ENCODE measurements around the gene LASP1. TPM values are rescaled to one million over a fixed set of nuclear protein-coding genes. Genes with fewer than 3 reads are reported as not detected.

Gene LASP1
- total and polyA plus RNA-seq, 9 donors: 40.9 to 138 (median 95.0) TPM

DNA sequence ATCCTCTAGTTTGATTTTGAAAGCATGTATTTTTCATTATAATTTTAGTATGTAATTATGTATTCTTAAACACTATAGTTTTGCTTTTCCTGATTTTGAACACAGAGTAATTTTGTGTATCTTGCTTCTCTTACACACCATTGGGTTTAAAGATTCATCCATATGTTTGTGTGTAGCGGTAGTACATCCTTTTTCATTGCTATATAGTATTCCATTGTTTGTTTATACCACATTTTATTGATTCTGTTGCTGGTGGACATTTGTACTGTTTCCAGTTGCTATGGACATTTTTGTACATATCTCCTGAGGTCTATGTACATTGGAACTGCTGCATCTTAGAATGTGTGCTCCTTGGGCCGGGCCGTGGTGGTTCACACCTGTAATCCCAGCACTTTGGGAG lies 35.0 kb downstream of the LASP1 start:
- WGBS, 3 donors: 95 to 96% (median 95%) methylated on average over 3 of the region's 3 CpGs
- Histone ChIP-seq H3K27ac (no peak overlapping the region), H3K27me3 (no peaks in the 10 kb centered on the region), H3K9me3 (no peaks in the 10 kb centered on the region), H3K4me1 (ENCODE audit: insufficient read depth) (peaks cover 17% of the 10 kb centered on the region), H3K36me3 (no peaks in the 10 kb centered on the region), H3K4me3 (no peak overlapping the region)
- TF ChIP-seq POLR2A (IDR thresholded peaks at IDR 0.05) (no peak), EP300 (IDR thresholded peaks at IDR 0.05) (no peak)
- TF ChIP-seq, protein P1, sequence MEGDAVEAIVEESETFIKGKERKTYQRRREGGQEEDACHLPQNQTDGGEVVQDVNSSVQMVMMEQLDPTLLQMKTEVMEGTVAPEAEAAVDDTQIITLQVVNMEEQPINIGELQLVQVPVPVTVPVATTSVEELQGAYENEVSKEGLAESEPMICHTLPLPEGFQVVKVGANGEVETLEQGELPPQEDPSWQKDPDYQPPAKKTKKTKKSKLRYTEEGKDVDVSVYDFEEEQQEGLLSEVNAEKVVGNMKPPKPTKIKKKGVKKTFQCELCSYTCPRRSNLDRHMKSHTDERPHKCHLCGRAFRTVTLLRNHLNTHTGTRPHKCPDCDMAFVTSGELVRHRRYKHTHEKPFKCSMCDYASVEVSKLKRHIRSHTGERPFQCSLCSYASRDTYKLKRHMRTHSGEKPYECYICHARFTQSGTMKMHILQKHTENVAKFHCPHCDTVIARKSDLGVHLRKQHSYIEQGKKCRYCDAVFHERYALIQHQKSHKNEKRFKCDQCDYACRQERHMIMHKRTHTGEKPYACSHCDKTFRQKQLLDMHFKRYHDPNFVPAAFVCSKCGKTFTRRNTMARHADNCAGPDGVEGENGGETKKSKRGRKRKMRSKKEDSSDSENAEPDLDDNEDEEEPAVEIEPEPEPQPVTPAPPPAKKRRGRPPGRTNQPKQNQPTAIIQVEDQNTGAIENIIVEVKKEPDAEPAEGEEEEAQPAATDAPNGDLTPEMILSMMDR (IDR thresholded peaks at IDR 0.05): no peak
- intact Hi-C loops (cut with DNase I): no loop called here
- no peak for DNase-seq

DNA sequence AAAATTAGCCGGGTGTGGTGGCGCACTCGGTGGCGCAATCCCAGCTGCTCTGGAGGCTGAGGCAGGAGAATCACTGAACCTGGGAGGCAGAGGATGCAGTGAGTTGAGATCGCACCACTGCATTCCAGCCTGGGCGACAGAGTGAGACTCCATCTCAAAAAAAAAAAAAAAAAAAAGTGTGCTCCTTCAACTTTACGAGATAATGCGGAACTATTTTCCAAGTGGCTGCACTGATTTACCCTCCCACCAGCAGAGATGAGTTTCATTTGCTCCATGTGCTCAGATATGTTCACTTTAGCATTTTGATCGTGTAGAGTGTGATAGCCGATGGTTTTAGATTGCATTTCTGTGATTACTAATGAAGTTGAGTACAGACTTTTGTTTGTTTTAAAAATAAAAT lies 35.5 kb downstream of the LASP1 start:
- H3K36me3 ChIP-seq: no peaks in the 10 kb centered on the region

DNA sequence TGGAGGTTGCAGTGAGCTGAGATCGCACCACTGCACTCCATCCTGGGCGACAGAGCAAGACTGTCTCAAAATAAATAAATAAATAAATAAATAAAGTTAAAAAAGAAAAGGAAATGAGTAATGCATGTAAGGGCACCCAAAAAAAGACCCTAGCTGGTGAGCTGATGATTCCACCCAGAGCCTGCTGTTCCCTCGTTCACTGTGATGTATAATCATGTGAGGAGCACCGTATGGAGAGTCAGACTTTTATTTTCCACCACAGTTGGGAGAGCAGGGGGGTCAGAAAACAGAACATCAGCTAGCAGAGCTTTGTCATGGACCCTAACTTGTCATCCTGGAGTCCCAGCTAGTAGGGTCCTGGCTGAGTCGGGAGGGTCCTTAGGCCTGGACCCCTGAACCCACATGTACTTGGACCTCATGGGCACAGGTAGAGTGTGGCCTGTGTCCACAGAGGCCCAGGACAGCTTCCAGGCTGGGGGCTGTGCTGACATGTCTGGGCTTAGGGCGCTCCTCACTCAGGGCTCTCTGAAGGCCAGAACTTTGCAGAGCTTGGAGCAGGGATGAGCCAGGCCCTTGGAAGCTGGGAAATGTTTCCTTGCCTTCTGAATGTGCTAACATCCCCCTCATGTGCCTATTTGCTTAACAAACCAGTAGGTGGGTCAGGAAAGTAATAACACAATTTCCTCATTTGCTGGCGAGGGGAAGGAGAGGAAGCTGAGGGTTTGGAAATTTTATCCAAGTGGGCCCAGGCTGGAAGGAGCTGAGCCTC lies 36.8 kb downstream of the LASP1 start:
- no peak overlapping the region for H3K4me3 ChIP-seq
- 72 to 85% (median 75%) methylated on average over 7 of the region's 7 CpGs for WGBS, 3 donors
- no peak overlapping the region for H3K27ac ChIP-seq
- no peak for DNase-seq
- no peaks in the 10 kb centered on the region for H3K27me3 ChIP-seq
- no peaks in the 10 kb centered on the region for H3K36me3 ChIP-seq
- H3K4me1 ChIP-seq (ENCODE audit: insufficient read depth): peaks cover 19% of the 10 kb centered on the region
- no peaks in the 10 kb centered on the region for H3K9me3 ChIP-seq
- intact Hi-C loops (cut with DNase I): no loop called here
- TF ChIP-seq POLR2A (IDR thresholded peaks at IDR 0.05) (no peak), EP300 (IDR thresholded peaks at IDR 0.05) (no peak)
- TF ChIP-seq, protein P1 (IDR thresholded peaks at IDR 0.05): no peak

More for the DNA sequence above, 35.5 kb downstream of the LASP1 start:
- intact Hi-C loops (cut with DNase I): no loop called here
- Histone ChIP-seq H3K27ac (no peak overlapping the region), H3K27me3 (no peaks in the 10 kb centered on the region), H3K4me3 (no peak overlapping the region), H3K4me1 (ENCODE audit: insufficient read depth) (peaks cover 17% of the 10 kb centered on the region), H3K9me3 (no peaks in the 10 kb centered on the region)
- 86 to 90% (median 87%) methylated on average over 10 of the region's 10 CpGs for WGBS, 3 donors
- TF ChIP-seq, protein P1 (IDR thresholded peaks at IDR 0.05): no peak
- no peak for TF ChIP-seq EP300 (IDR thresholded peaks at IDR 0.05)
- no peak for TF ChIP-seq POLR2A (IDR thresholded peaks at IDR 0.05)
- DNase-seq: no peak

DNA sequence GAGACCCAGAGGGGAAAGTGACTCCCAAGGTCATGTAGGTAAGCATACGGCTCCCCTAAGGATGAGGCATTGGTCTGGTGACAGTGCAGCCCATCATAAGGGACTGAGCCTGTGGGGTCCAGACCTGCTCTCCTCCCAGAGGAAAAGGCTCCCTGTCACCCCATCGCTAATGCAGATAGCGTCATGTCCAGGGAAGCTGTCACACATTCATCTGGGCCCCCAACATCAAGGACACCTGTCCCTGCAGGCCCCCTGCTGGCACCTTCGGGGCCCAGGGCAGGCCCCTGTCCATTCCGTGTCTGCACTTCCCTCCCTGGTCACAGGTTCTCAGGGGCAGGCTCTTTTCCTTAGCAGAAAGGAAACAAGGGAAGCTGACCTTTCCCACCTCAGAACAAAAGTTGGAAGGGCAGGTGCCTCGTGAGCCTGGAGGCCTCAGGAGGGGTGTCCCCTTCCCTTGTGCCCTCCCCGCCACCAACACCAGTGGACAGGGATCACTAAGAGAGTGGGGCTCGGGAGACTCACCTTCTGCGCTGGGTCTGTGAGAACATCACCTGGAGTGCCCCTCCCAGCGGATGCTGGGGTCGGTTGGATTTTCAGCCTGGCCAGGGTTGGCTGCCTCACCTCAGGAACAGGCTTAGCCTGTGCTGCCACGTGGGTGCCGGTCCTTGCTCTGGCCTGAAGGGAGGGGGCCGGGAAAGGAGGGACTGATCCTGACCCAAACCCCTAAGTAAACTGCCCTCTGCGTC lies 38.2 kb downstream of the LASP1 start:
- Histone ChIP-seq H3K27me3 (no peaks in the 10 kb centered on the region), H3K27ac (peak overlapping the region in 1 of 2 donors; percentile 31), H3K9me3 (no peaks in the 10 kb centered on the region), H3K4me3 (no peak overlapping the region), H3K36me3 (no peaks in the 10 kb centered on the region), H3K4me1 (ENCODE audit: insufficient read depth) (peaks cover 34% of the 10 kb centered on the region)
- DNase-seq: no peak
- no peak for TF ChIP-seq EP300 (IDR thresholded peaks at IDR 0.05)
- TF ChIP-seq, protein P1 (IDR thresholded peaks at IDR 0.05): no peak
- TF ChIP-seq POLR2A (IDR thresholded peaks at IDR 0.05): no peak
- intact Hi-C loops (cut with DNase I): no loop called here
- 42 to 46% (median 44%) methylated on average over 13 to 15 of the region's 15 CpGs for WGBS, 3 donors

Measured in ovary (tissue), 9 donors.